ENCODE results near the gene XYLT1. TPM values are rescaled to one million over a fixed set of nuclear protein-coding genes. Genes with fewer than 3 reads are reported as not detected.
A peak's percentile ranks its signal among the peaks of the same experiment; 100 is the strongest.

The XYLT1 gene, protein sequence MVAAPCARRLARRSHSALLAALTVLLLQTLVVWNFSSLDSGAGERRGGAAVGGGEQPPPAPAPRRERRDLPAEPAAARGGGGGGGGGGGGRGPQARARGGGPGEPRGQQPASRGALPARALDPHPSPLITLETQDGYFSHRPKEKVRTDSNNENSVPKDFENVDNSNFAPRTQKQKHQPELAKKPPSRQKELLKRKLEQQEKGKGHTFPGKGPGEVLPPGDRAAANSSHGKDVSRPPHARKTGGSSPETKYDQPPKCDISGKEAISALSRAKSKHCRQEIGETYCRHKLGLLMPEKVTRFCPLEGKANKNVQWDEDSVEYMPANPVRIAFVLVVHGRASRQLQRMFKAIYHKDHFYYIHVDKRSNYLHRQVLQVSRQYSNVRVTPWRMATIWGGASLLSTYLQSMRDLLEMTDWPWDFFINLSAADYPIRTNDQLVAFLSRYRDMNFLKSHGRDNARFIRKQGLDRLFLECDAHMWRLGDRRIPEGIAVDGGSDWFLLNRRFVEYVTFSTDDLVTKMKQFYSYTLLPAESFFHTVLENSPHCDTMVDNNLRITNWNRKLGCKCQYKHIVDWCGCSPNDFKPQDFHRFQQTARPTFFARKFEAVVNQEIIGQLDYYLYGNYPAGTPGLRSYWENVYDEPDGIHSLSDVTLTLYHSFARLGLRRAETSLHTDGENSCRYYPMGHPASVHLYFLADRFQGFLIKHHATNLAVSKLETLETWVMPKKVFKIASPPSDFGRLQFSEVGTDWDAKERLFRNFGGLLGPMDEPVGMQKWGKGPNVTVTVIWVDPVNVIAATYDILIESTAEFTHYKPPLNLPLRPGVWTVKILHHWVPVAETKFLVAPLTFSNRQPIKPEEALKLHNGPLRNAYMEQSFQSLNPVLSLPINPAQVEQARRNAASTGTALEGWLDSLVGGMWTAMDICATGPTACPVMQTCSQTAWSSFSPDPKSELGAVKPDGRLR
- 7.2 TPM for polyA plus RNA-seq (2013, experiment 1 of 2)
- polyA plus RNA-seq (2013, experiment 2 of 2) = 6.8 TPM

DNA sequence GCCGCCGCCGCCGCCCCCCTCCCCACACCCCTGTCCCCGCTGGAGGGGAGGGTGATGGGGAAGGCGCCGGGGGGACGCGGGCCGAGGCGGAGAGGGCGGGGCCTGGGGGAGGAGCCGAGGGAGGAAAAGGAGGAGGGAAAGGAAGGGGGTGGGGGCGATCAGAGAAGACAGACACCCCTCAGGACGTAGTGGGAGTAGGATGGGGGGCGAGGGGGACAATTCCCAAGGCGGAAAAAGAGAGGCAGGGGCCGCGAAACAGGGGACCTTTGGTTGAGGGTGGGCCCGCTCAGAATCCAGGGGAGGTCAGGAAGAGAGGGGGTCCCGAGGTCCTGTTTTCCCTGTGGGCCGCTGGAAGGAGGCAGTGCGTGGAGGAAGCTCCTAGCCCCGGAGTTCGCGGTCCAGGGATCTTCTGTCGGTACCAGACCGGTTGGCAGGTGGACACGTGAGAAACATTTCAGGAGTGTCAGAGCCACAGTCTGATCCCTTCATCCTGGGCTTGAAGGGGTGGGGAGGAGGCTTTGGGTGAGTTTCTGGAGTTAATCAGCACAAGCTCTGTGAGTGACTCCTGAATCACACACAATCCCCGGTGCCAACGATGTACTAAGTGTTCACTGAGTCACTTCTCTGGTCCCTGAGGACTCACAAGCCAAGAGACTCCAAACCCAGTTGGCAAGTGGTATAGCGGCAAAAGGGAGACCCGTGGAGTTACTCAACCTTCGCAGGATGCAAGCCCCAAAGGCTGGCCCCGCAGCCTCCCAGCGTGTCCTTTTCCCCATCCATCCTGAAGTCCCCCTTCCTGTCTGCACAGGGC is at the start of gene XYLT1:
Gene XYLT1, minus strand, starts transcription at position 53 of the 811 bp plus-strand sequence. CDS start 164 bp downstream, outside the sequence.
- H3K4me1 ChIP-seq (ENCODE audit: control insufficient read depth, low read depth, low read length) = peaks cover 4% of the 10 kb centered on the region
- no peak within 1 kb of the TSS for H2AK5ac ChIP-seq (ENCODE audit: low read length)
- peak within 1 kb of the TSS; percentile 81 for H3K56ac ChIP-seq (ENCODE audit: low read length)
- H3K4ac ChIP-seq (ENCODE audit: low read depth, low read length) = no peak within 1 kb of the TSS
- H3K79me2 ChIP-seq (ENCODE audit: control insufficient read depth, insufficient read depth, low read length) = peaks cover 3% of the 10 kb centered on the region
- H3K18ac ChIP-seq (ENCODE audit: low read length) = peak within 1 kb of the TSS; percentile 93
- H3K36me3 ChIP-seq (ENCODE audit: control insufficient read depth, insufficient read depth, low read length) = no peaks in the 10 kb centered on the region
- peaks cover 1% of the 10 kb centered on the region for H3K79me1 ChIP-seq (ENCODE audit: low read length)
- H4K8ac ChIP-seq (ENCODE audit: low read depth, low read length) = no peak within 1 kb of the TSS
- H3K4me3 ChIP-seq (ENCODE audit: low read length) = peak within 1 kb of the TSS; percentile 57
- no CpG with 5 or more reads among the region's 36 CpGs for WGBS (ENCODE audit: extremely low coverage, insufficient coverage, low lambda C conversion rate)
- H2BK5ac ChIP-seq (ENCODE audit: low read length) = no peak within 1 kb of the TSS
- H2BK15ac ChIP-seq (replicated peaks; ENCODE audit: low read depth) = no peak within 1 kb of the TSS
- H3K27me3 ChIP-seq (ENCODE audit: insufficient read depth, low read length, poor library complexity) = no peaks in the 10 kb centered on the region
- no peak within 1 kb of the TSS for H2BK120ac ChIP-seq (ENCODE audit: low read depth, low read length)
- no peak within 1 kb of the TSS for H3K27ac ChIP-seq (ENCODE audit: low read depth, low read length)
- DNase-seq = peak; percentile 65
- no peak within 1 kb of the TSS for H4K5ac ChIP-seq (ENCODE audit: low read length)
- peak within 1 kb of the TSS; percentile 29 for H3K23ac ChIP-seq (ENCODE audit: low read length)
- H3K4me2 ChIP-seq (ENCODE audit: low read length) = peak within 1 kb of the TSS; percentile 79
- H3K9ac ChIP-seq (ENCODE audit: low read length) = peak within 1 kb of the TSS; percentile 56

DNA sequence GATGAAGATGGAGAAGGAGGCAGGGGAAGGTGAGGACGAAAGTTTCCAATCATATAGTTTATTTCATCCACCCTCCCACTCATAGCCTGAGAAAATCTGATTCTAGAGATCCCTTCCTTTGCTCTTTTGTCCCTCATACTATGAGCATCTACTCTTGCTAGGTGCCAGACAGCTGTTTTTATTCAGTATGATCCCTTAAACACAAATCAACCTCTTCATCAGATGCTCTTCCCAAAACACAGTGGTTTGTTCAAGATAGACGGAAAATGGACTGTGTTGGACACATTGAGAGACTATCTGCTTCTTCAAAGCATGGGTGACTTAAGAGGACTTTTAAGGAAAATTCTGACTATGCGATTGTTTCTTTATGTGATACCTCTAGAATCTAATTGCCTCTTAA is 49.4 kb upstream of the XYLT1 start:
- no peak overlapping the region for H3K27ac ChIP-seq (ENCODE audit: low read depth, low read length)
- H3K36me3 ChIP-seq (ENCODE audit: control insufficient read depth, insufficient read depth, low read length) = no peaks in the 10 kb centered on the region
- no peak overlapping the region for H3K23ac ChIP-seq (ENCODE audit: low read length)
- no peak overlapping the region for H4K8ac ChIP-seq (ENCODE audit: low read depth, low read length)
- H3K18ac ChIP-seq (ENCODE audit: low read length) = no peak overlapping the region
- no peak for DNase-seq
- no peak overlapping the region for H3K4me3 ChIP-seq (ENCODE audit: low read length)
- H2BK5ac ChIP-seq (ENCODE audit: low read length) = no peak overlapping the region
- no peak overlapping the region for H2BK120ac ChIP-seq (ENCODE audit: low read depth, low read length)
- no peak overlapping the region for H3K4ac ChIP-seq (ENCODE audit: low read depth, low read length)
- H3K9ac ChIP-seq (ENCODE audit: low read length) = no peak overlapping the region
- H3K56ac ChIP-seq (ENCODE audit: low read length) = no peak overlapping the region
- H4K5ac ChIP-seq (ENCODE audit: low read length) = no peak overlapping the region
- H2AK5ac ChIP-seq (ENCODE audit: low read length) = no peak overlapping the region
- no peak overlapping the region for H2BK15ac ChIP-seq (replicated peaks; ENCODE audit: low read depth)
- no peak overlapping the region for H3K4me2 ChIP-seq (ENCODE audit: low read length)
- no peaks in the 10 kb centered on the region for H3K79me2 ChIP-seq (ENCODE audit: control insufficient read depth, insufficient read depth, low read length)
- no peaks in the 10 kb centered on the region for H3K4me1 ChIP-seq (ENCODE audit: control insufficient read depth, low read depth, low read length)
- no peaks in the 10 kb centered on the region for H3K79me1 ChIP-seq (ENCODE audit: low read length)
- H3K27me3 ChIP-seq (ENCODE audit: insufficient read depth, low read length, poor library complexity) = no peaks in the 10 kb centered on the region
- no CpG with 5 or more reads among the region's 3 CpGs for WGBS (ENCODE audit: extremely low coverage, insufficient coverage, low lambda C conversion rate)

DNA sequence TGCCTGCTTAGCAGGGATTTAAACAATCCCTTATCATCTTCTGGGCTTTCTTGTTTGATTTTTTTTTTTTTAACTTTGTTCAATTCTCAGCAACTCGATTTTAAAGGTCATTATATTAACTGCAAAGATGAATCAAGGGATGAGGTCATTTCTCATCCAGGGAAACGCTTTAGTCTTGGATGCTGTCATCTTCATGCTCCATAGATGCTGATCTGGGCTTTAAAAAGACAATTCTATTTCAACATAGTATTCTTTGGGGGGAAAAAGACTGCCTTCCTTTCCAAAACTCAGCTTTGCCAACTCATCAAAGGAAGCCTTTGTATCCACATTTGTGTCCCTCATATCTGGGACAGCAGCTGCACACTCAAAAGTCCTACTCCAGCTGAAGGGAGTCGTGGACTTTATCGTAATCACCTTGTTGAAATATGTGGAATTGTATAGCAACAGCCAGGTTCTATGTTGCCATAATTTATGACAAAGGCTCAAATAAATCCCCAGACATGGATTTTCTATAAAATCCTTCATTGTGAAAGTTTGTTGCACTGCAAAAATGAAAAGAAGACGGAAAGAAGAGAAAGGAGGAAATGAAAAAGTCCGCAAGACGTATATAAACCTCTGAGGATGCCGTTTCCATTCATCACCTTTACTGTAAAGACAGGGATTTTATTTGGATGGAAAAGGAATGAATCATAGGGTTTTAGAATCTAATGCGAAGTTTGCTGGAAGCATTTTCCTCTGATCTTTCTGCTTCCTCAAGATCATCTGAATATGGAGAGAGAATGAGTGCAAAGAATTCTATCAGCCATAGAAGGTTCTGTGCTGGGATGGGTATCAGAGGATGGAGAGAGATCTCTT is 48.6 kb upstream of the XYLT1 start:
- H3K27ac ChIP-seq (ENCODE audit: low read depth, low read length) = no peak overlapping the region

DNA sequence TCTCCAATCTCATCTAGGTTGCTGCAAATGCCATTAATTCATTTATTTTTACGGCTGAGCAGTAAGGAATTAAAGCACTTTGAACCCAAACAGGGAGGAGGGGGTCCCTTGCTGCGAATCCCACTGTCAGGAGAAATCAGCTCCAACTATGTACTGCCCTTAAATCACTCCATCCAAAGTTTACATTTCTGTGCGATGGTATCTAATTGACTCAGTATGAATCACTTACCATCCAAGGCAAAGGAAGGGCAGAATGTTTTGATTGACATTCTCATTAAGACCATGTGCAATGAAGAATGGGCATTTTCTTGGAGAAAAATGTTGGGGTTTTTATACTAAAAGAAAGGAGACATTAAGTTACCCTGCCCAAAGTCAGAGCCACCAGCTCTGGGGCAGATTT is 47.7 kb upstream of the XYLT1 start:
- H3K4ac ChIP-seq (ENCODE audit: low read depth, low read length) = no peak overlapping the region
- no peak overlapping the region for H3K18ac ChIP-seq (ENCODE audit: low read length)
- H3K9ac ChIP-seq (ENCODE audit: low read length) = no peak overlapping the region
- no peaks in the 10 kb centered on the region for H3K36me3 ChIP-seq (ENCODE audit: control insufficient read depth, insufficient read depth, low read length)
- no peak for DNase-seq
- no peak overlapping the region for H4K8ac ChIP-seq (ENCODE audit: low read depth, low read length)
- H2BK120ac ChIP-seq (ENCODE audit: low read depth, low read length) = no peak overlapping the region
- WGBS (ENCODE audit: extremely low coverage, insufficient coverage, low lambda C conversion rate) = no CpG with 5 or more reads among the region's 3 CpGs
- no peak overlapping the region for H3K56ac ChIP-seq (ENCODE audit: low read length)
- no peaks in the 10 kb centered on the region for H3K27me3 ChIP-seq (ENCODE audit: insufficient read depth, low read length, poor library complexity)
- H3K4me3 ChIP-seq (ENCODE audit: low read length) = no peak overlapping the region
- no peaks in the 10 kb centered on the region for H3K79me1 ChIP-seq (ENCODE audit: low read length)
- no peak overlapping the region for H3K27ac ChIP-seq (ENCODE audit: low read depth, low read length)
- H3K23ac ChIP-seq (ENCODE audit: low read length) = no peak overlapping the region
- H2BK15ac ChIP-seq (replicated peaks; ENCODE audit: low read depth) = no peak overlapping the region
- no peak overlapping the region for H3K4me2 ChIP-seq (ENCODE audit: low read length)
- no peak overlapping the region for H2AK5ac ChIP-seq (ENCODE audit: low read length)
- no peak overlapping the region for H2BK5ac ChIP-seq (ENCODE audit: low read length)
- H3K4me1 ChIP-seq (ENCODE audit: control insufficient read depth, low read depth, low read length) = no peaks in the 10 kb centered on the region
- H4K5ac ChIP-seq (ENCODE audit: low read length) = no peak overlapping the region
- H3K79me2 ChIP-seq (ENCODE audit: control insufficient read depth, insufficient read depth, low read length) = no peaks in the 10 kb centered on the region

More for the DNA sequence above, 48.6 kb upstream of the XYLT1 start:
- Histone ChIP-seq H2BK5ac (ENCODE audit: low read length) (no peak overlapping the region), H3K18ac (ENCODE audit: low read length) (no peak overlapping the region), H4K8ac (ENCODE audit: low read depth, low read length) (no peak overlapping the region), H3K4me2 (ENCODE audit: low read length) (no peak overlapping the region), H2BK15ac (replicated peaks; ENCODE audit: low read depth) (no peak overlapping the region), H3K4me1 (ENCODE audit: control insufficient read depth, low read depth, low read length) (no peaks in the 10 kb centered on the region), H3K79me2 (ENCODE audit: control insufficient read depth, insufficient read depth, low read length) (no peaks in the 10 kb centered on the region), H2BK120ac (ENCODE audit: low read depth, low read length) (no peak overlapping the region), H3K56ac (ENCODE audit: low read length) (no peak overlapping the region), H3K27me3 (ENCODE audit: insufficient read depth, low read length, poor library complexity) (no peaks in the 10 kb centered on the region), H3K4ac (ENCODE audit: low read depth, low read length) (no peak overlapping the region), H3K36me3 (ENCODE audit: control insufficient read depth, insufficient read depth, low read length) (no peaks in the 10 kb centered on the region), H3K23ac (ENCODE audit: low read length) (no peak overlapping the region), H3K79me1 (ENCODE audit: low read length) (no peaks in the 10 kb centered on the region), H3K9ac (ENCODE audit: low read length) (no peak overlapping the region), H3K4me3 (ENCODE audit: low read length) (no peak overlapping the region), H2AK5ac (ENCODE audit: low read length) (no peak overlapping the region), H4K5ac (ENCODE audit: low read length) (no peak overlapping the region)
- WGBS (ENCODE audit: extremely low coverage, insufficient coverage, low lambda C conversion rate) = no CpG with 5 or more reads among the region's 9 CpGs
- DNase-seq = no peak
